H1 (cell line): ENCODE results near the gene MATN4. TPM values are rescaled to one million over a fixed set of nuclear protein-coding genes. Genes with fewer than 3 reads are reported as not detected.

Source experiments
- E2F6 ChIP-seq: IDR thresholded peaks from 2 replicates; pipeline ENCODE4 v1.6.1; 2012; ENCODE audit warnings: inconsistent platforms
- JUND ChIP-seq: IDR thresholded peaks from 2 replicates; pipeline ENCODE4 v1.6.1; 2011; ENCODE audit warnings: mild to moderate bottlenecking, improper control_type of control experiment, low read length
- TAF7 ChIP-seq: optimal IDR thresholded peaks from 2 replicates; pipeline ENCODE3; 2011; ENCODE audit warnings: low read depth, mild to moderate bottlenecking, inconsistent platforms, low read length, moderate library complexity, borderline replicate concordance
- polyA plus RNA-seq, 7 experiments: library from polyadenylated mRNA; depleted of rRNA in 3 of 7; stranded (reverse) in 5 of 7; unstranded in 2 of 7; fragments of >200 nt in 5 of 7; fragments of 200-250 nt in 2 of 7; gene quantifications; 1 replicate in 5 of 7; 2 replicates in 1 of 7; 4 replicates in 1 of 7; pipeline versions ENCODE4 v1.2.1 to v1.2.3, GENCODE V29; 2011 to 2013; ENCODE audit warnings: missing spikeins in 2 of 7, mixed read lengths in 2 of 7
- total RNA-seq: library from RNA; stranded (reverse); fragmentation: NEBNext Ultra II Directional; extraction: Animal tissue kit (Norgen Biotek cat#: 25700); gene quantifications from 2 replicates; pipeline ENCODE4 v1.2.1, GENCODE V29; 2021

MATN4 gene
- total and polyA plus RNA-seq, 2 of the 8 experiments (the other 6 are each of a cell fraction or from before 2014, with no cell fraction given) = 2.1 to 4.4 TPM

- no peak for TF ChIP-seq E2F6
- TF ChIP-seq JUND = no peak
- no peak for TF ChIP-seq TAF7
These were observed 60.2 kb downstream of the MATN4 start (continued) for GRCh38 chr20:45247865-45248264.
